GM12864 (cell line): ENCODE results near the gene DBNL.

ENCODE experiments used
- DNase-seq: peaks from one replicate; pipeline ENCODE4 v3.0.0-alpha.2; 2011; ENCODE audit warnings: low read depth
- H3K4me3 ChIP-seq: 2 replicates; pipeline ENCODE4 v1.5.1; 2011; ENCODE audit warnings: mild to moderate bottlenecking, low read depth, low read length, control low read depth
- CTCF ChIP-seq: IDR thresholded peaks from 2 replicates; pipeline ENCODE4 v1.5.1; 2011; ENCODE audit warnings: low read depth, mild to moderate bottlenecking, moderate library complexity, low read length, control low read depth, inconsistent platforms; ENCODE audit errors: missing control alignments

DBNL gene

GRCh38 chr7:44107116-44107960 lies 62.8 kb downstream of the DBNL start:
- no peak for DNase-seq
- TF ChIP-seq CTCF = no peak
- H3K4me3 ChIP-seq = no peak overlapping the region

- TF ChIP-seq CTCF = no peak
- no peak for DNase-seq
- no peak overlapping the region for H3K4me3 ChIP-seq
Measured at GRCh38 chr7:44107961-44108767, 63.7 kb downstream of the DBNL start.

- no peak overlapping the region for H3K4me3 ChIP-seq
- DNase-seq = no peak
- peak; percentile 22 for TF ChIP-seq CTCF
Measured at GRCh38 chr7:44108768-44109750, 64.6 kb downstream of the DBNL start.

GRCh38 chr7:44109991-44110390 lies 65.5 kb downstream of the DBNL start:
- TF ChIP-seq CTCF = no peak
- H3K4me3 ChIP-seq = no peak overlapping the region
- no peak for DNase-seq

- no peak for TF ChIP-seq CTCF
- DNase-seq = no peak
- H3K4me3 ChIP-seq = no peak overlapping the region
Measured at GRCh38 chr7:44110719-44111635, 66.5 kb downstream of the DBNL start.
